ENCODE data around the gene ELN.
A peak's percentile ranks its signal among the peaks of the same experiment; 100 is the strongest.

Gene ELN

GRCh38 chr7:73999664-74000435, 28.1 kb upstream of the ELN start:
- no peak overlapping the region for H3K4me3 ChIP-seq (ENCODE audit: control insufficient read depth, low read depth, low read length)
- DNase-seq (ENCODE audit: low read depth): peak; percentile 66
- no peak for TF ChIP-seq CTCF (conservative IDR thresholded peaks at IDR 0.05; ENCODE audit: control insufficient read depth, insufficient read depth, low read depth, low read length)

- DNase-seq (ENCODE audit: low read depth): no peak
- no peak for TF ChIP-seq CTCF (conservative IDR thresholded peaks at IDR 0.05; ENCODE audit: control insufficient read depth, insufficient read depth, low read depth, low read length)
Observed at GRCh38 chr7:74000489-74001149, 27.4 kb upstream of the ELN start.

GRCh38 chr7:74001150-74001494, 26.9 kb upstream of the ELN start:
- DNase-seq (ENCODE audit: low read depth): no peak
- TF ChIP-seq CTCF (conservative IDR thresholded peaks at IDR 0.05; ENCODE audit: control insufficient read depth, insufficient read depth, low read depth, low read length): no peak
- H3K4me3 ChIP-seq (ENCODE audit: control insufficient read depth, low read depth, low read length): no peak overlapping the region

More at GRCh38 chr7:74000489-74001149, 27.4 kb upstream of the ELN start:
- H3K4me3 ChIP-seq (ENCODE audit: control insufficient read depth, low read depth, low read length): no peak overlapping the region

GRCh38 chr7:74002474-74003017, 25.4 kb upstream of the ELN start:
- H3K4me3 ChIP-seq (ENCODE audit: control insufficient read depth, low read depth, low read length): no peak overlapping the region

GRCh38 chr7:74003621-74004020, 24.4 kb upstream of the ELN start:
- no peak for TF ChIP-seq CTCF (conservative IDR thresholded peaks at IDR 0.05; ENCODE audit: control insufficient read depth, insufficient read depth, low read depth, low read length)
- no peak overlapping the region for H3K4me3 ChIP-seq (ENCODE audit: control insufficient read depth, low read depth, low read length)
- no peak for DNase-seq (ENCODE audit: low read depth)

More at GRCh38 chr7:74002474-74003017, 25.4 kb upstream of the ELN start:
- DNase-seq (ENCODE audit: low read depth): peak; percentile 26
- no peak for TF ChIP-seq CTCF (conservative IDR thresholded peaks at IDR 0.05; ENCODE audit: control insufficient read depth, insufficient read depth, low read depth, low read length)

- TF ChIP-seq CTCF (conservative IDR thresholded peaks at IDR 0.05; ENCODE audit: control insufficient read depth, insufficient read depth, low read depth, low read length): no peak
- no peak overlapping the region for H3K4me3 ChIP-seq (ENCODE audit: control insufficient read depth, low read depth, low read length)
- no peak for DNase-seq (ENCODE audit: low read depth)
Observed at GRCh38 chr7:74006032-74006431, 21.9 kb upstream of the ELN start.
